Natural killer cell (primary cell): ENCODE data around the gene PDE4B. TPM values are rescaled to one million over a fixed set of nuclear protein-coding genes. Genes with fewer than 3 reads are reported as not detected.

Source experiments
- ATAC-seq, 3 donors: fragments of 150-1000 bp in 2 of 3; fragments of 200-7000 bp in 1 of 3; cut with Tn5 transposase; 1 replicate in 1 of 3; 2 replicates in 2 of 3; pipeline ENCODE4 v1.10.0; 2021; ENCODE audit warnings: mild to moderate bottlenecking in 2 of 3, moderate library complexity in 2 of 3
- DNase-seq, 2 donors: peaks; one replicate each; pipeline versions ENCODE4 v3.0.0 to v3.0.0-alpha.2; 2013 to 2021; ENCODE audit warnings: mixed read lengths in 1 of 2
- H3K27ac ChIP-seq: one replicate; pipeline ENCODE4 v1.5.1; 2013; ENCODE audit warnings: mild to moderate bottlenecking, low read length
- H3K27me3 ChIP-seq: one replicate; pipeline ENCODE4 v1.6.1; 2013; ENCODE audit warnings: low read length; ENCODE audit not compliant: control insufficient read depth, insufficient read depth
- H3K36me3 ChIP-seq: one replicate; pipeline ENCODE4 v1.6.1; 2013; ENCODE audit warnings: low read length; ENCODE audit not compliant: control insufficient read depth, insufficient read depth
- H3K4me1 ChIP-seq: one replicate; pipeline ENCODE4 v1.6.1; 2013; ENCODE audit warnings: low read length; ENCODE audit not compliant: control insufficient read depth, insufficient read depth
- H3K4me3 ChIP-seq: one replicate; pipeline ENCODE4 v1.5.1; 2013; ENCODE audit warnings: low read length
- H3K9me3 ChIP-seq: one replicate; pipeline ENCODE4 v1.6.1; 2013; ENCODE audit warnings: low read length; ENCODE audit not compliant: control insufficient read depth, insufficient read depth
- H3K27ac Mint-ChIP-seq, 2 donors: one replicate each; pipeline ENCODE4 v1.8.0; 2022; ENCODE audit warnings: mild to moderate bottlenecking in 2 of 2, mixed read lengths in 2 of 2, moderate library complexity in 1 of 2
- H3K27me3 Mint-ChIP-seq, 2 donors: one replicate each; pipeline ENCODE4 v1.8.0; 2022; ENCODE audit warnings: low read depth in 2 of 2, mixed read lengths in 2 of 2
- H3K36me3 Mint-ChIP-seq: one replicate; pipeline ENCODE4 v1.8.0; 2022; ENCODE audit warnings: mixed read lengths
- H3K4me1 Mint-ChIP-seq, 2 donors: one replicate each; pipeline ENCODE4 v1.8.0; 2022; ENCODE audit warnings: mixed read lengths in 2 of 2
- H3K4me3 Mint-ChIP-seq: one replicate; pipeline ENCODE4 v1.8.0; 2022; ENCODE audit warnings: mild to moderate bottlenecking, moderate library complexity, mixed read lengths
- H3K9me3 Mint-ChIP-seq, 2 donors: one replicate each; pipeline ENCODE4 v1.8.0; 2022; ENCODE audit warnings: mixed read lengths in 2 of 2
- WGBS: methylation state at CpG from one replicate; pipeline ENCODE4 v1.1.7; 2013; ENCODE audit warnings: missing lambda C conversion rate; ENCODE audit not compliant: insufficient coverage; 5-methylcytosine and 5-hydroxymethylcytosine counted together
- intact Hi-C: fragments of 100-400 bp; cut with micrococcal nuclease; formaldehyde crosslinking; loops from one replicate; pipeline ENCODE4 v1.14.2; 2022
- total RNA-seq, 4 donors: library from RNA; stranded (reverse); fragments of 120-200 nt in 1 of 4; gene quantifications; one replicate each; pipeline versions ENCODE4 v1.2.3 to v1.2.4, GENCODE V29; 2013 to 2022
- TF ChIP-seq, protein P1 (sequence below): fragments of 200-600 bp; IDR thresholded peaks from one replicate; pipeline ENCODE4 v1.8.0; 2022; ENCODE audit warnings: antibody characterized with exemption

The PDE4B gene
- total RNA-seq, 3 donors from 2014 or later (not counting 1 experiment from before 2014, with no cell fraction given) = 18.0 to 42.4 (median 25.5) TPM

DNA sequence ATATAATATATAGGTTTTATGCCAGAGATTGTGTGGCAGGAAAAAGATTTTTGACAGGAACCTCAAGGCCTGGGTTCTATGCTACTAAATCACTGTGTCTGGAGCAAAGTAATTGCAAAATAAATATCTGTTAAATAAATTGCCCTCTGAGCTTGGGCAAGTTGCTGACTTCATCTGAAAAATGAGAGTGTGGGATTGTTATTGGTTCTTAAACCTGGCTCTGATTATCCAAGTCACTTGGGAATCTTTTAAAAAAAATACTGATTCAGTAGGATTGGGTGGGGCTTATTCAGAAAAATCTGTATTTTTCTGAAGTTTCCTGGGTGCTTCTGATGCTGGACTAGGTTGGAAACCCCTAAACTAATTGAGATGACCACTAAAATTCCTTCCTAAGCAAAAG lies 567.1 kb downstream of the PDE4B start:
- no peaks in the 10 kb centered on the region for H3K9me3 Mint-ChIP-seq
- Histone ChIP-seq H3K27ac (no peak overlapping the region), H3K27me3 (no peaks in the 10 kb centered on the region), H3K9me3 (no peaks in the 10 kb centered on the region), H3K4me1 (peaks cover 8% of the 10 kb centered on the region), H3K36me3 (peaks cover 39% of the 10 kb centered on the region), H3K4me3 (no peak overlapping the region)
- peaks cover 17% of the 10 kb centered on the region for H3K36me3 Mint-ChIP-seq
- H3K27me3 Mint-ChIP-seq = no peaks in the 10 kb centered on the region
- ATAC-seq (no peak), DNase-seq (no peak)
- peaks cover 24 to 35% of the 10 kb centered on the region in 2 donors for H3K4me1 Mint-ChIP-seq
- intact Hi-C loops = loop anchor here (10.0 kb wide), 1 partner anchor 85 kb away; no protein-coding TSS in a partner anchor
- no peak overlapping the region for H3K4me3 Mint-ChIP-seq
- TF ChIP-seq, protein P1, sequence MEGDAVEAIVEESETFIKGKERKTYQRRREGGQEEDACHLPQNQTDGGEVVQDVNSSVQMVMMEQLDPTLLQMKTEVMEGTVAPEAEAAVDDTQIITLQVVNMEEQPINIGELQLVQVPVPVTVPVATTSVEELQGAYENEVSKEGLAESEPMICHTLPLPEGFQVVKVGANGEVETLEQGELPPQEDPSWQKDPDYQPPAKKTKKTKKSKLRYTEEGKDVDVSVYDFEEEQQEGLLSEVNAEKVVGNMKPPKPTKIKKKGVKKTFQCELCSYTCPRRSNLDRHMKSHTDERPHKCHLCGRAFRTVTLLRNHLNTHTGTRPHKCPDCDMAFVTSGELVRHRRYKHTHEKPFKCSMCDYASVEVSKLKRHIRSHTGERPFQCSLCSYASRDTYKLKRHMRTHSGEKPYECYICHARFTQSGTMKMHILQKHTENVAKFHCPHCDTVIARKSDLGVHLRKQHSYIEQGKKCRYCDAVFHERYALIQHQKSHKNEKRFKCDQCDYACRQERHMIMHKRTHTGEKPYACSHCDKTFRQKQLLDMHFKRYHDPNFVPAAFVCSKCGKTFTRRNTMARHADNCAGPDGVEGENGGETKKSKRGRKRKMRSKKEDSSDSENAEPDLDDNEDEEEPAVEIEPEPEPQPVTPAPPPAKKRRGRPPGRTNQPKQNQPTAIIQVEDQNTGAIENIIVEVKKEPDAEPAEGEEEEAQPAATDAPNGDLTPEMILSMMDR = no peak
- H3K27ac Mint-ChIP-seq = no peak overlapping the region

DNA sequence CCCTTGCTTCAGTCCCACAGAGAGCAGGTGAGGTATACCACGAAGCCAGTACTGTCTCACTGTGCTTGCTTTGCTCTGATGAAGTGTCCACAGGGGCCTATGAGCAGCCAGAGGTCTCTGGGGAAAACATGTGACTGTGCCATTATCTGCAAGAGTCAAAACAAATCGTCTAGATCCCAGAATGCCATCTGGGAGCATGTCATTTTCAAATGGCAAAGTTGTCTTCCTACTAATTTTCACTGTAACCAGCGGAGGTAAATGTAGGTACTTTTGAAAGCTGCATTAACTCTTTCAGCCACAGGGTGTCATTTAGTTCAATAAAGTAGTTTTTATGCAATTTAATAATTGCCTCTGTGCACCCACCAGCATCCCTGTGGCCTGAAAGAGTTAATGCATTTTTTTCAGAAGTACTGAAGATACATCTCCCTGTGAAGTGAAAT lies 567.6 kb downstream of the PDE4B start:
- no peak for ATAC-seq
- no peak for DNase-seq
- Mint-ChIP-seq H3K27me3 (no peaks in the 10 kb centered on the region), H3K4me1 (peaks cover 24 to 35% of the 10 kb centered on the region in 2 donors), H3K36me3 (peaks cover 17% of the 10 kb centered on the region), H3K4me3 (no peak overlapping the region), H3K9me3 (no peaks in the 10 kb centered on the region), H3K27ac (no peak overlapping the region)
- intact Hi-C loops = no loop called here
- 52% methylated on average over 2 of the region's 3 CpGs for WGBS
- Histone ChIP-seq H3K27ac (no peak overlapping the region), H3K9me3 (no peaks in the 10 kb centered on the region), H3K4me1 (peaks cover 8% of the 10 kb centered on the region), H3K27me3 (no peaks in the 10 kb centered on the region), H3K36me3 (peaks cover 40% of the 10 kb centered on the region), H3K4me3 (no peak overlapping the region)
- TF ChIP-seq, protein P1 = no peak

DNA sequence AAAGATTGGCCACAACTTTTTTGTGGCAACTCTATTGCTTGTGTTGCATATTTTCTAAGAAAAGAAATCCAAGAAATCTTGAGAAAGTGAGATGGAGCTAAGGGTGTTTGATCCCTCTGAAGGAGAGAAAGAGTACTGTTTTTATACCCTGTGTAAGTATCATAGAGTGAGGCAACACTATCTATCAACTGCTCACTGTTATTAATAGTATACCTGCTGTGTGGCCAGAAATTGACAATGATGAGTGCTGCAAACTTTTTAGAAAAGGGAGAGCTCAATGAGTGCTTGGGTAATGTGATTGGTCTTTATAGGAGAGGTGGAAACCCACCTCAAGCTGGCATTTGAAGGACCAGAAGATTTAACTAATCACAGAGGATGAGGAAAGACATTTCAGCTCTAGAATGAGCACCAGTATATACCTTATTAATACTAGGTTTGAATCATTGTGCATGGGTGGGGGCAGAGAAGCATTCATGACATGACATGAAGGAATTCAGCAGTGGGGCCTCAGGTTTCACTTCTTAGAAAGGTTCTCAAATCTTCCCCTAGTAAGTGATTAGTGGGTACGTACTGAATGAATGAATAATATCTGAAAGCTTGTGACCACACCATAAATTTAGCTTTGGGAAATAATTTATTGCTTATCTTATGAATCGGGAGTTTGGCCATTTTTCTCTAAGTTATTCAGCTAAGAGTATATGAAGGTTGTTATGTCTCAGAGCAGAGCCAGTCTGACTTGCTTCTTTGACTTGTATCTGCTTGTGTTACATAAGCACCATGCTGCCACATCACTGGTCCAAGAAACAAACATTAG lies 572.1 kb downstream of the PDE4B start:
- peaks cover 17% of the 10 kb centered on the region for H3K36me3 Mint-ChIP-seq

More for the DNA sequence above, 572.1 kb downstream of the PDE4B start:
- H3K9me3 ChIP-seq = no peaks in the 10 kb centered on the region
- Mint-ChIP-seq H3K4me3 (no peak overlapping the region), H3K4me1 (peaks cover 5 to 13% of the 10 kb centered on the region in 2 donors), H3K27me3 (no peaks in the 10 kb centered on the region), H3K9me3 (no peaks in the 10 kb centered on the region), H3K27ac (no peak overlapping the region)
- H3K36me3 ChIP-seq = peaks cover 81% of the 10 kb centered on the region
- WGBS = 71% methylated on average over 2 of the region's 2 CpGs
- no peaks in the 10 kb centered on the region for H3K4me1 ChIP-seq
- TF ChIP-seq, protein P1 = no peak
- no peaks in the 10 kb centered on the region for H3K27me3 ChIP-seq
- ATAC-seq (no peak), DNase-seq (no peak)
- H3K27ac ChIP-seq = no peak overlapping the region
- H3K4me3 ChIP-seq = no peak overlapping the region
- intact Hi-C loops = no loop called here
